Myocyte (in vitro differentiated cells): Measurements from ENCODE around the gene SFPQ. TPM values are rescaled to one million over a fixed set of nuclear protein-coding genes. Genes with fewer than 3 reads are reported as not detected.
A peak's percentile ranks its signal among the peaks of the same experiment; 100 is the strongest.

Experiments
- DNase-seq: peaks from one replicate; pipeline ENCODE4 v3.0.0-alpha.2; 2012; ENCODE audit warnings: low read depth
- total RNA-seq: library from RNA; depleted of rRNA; stranded (reverse); fragments of >200 nt; gene quantifications from 2 replicates; pipeline ENCODE4 v1.2.3, GENCODE V29; 2014

SFPQ gene
- total RNA-seq, 1 donor from 2014 or later, result 128 TPM

DNA sequence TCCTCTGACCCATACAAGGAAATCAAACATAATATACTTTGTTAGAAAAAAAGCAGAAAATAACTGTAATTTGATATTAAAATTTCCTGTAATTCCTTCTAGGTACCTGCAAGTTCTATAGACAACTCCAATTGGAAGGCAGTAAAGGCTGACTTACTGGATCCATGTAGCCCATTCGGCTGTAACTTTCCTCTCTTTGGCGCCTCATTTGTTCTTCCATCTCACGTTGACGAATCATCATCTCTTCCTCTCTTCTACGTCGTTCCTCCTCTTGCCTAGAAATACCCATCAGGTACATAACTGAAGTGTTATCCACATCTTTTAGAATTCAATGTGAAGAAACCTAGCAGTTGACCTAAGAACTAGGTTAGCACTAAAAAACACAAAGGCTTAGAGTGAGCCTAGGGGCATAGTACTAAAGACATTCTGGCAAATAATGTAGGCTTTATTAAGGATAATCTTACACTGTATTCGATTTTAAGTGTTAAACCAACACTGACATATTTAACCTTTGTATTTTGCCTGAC is 5.1 kb downstream of the SFPQ start:
- no peak for DNase-seq

DNA sequence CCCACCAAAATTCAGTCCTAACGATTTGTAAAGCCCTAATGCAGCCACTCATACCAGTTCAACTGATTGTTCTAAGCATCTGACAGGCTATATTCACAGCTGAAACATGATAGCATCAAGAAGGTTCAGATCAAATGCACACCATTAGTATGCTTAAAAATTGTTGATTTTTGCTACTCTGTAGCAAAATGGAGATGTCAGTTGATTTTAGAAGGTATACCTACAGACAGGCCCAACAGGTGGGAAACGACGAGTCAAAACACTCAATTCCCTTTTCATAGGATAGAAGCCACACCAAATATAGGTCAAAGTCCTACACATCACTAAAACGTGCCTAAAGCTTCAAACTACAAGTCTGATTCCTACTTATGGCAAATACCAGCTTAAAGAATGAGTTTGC is 6.7 kb downstream of the SFPQ start:
- no peak for DNase-seq

DNA sequence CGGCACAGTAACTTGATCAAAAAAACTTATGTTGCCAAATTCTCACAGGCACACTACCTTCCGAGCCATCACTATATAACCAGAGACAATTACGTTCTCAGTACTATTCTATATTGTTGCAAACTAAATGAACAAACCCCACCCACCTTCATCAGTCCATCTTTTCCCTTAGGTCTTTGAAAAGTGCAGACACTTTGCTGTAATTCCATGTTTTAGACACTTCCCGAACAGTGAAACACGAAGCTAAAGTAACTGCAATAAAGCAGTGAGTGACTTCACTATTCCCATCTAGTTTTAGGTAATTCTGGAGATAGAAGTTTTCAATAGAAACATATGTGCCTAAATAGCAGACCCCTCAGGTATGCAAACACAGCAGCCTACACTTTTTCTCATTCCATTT is 7.7 kb downstream of the SFPQ start:
- no peak for DNase-seq

DNA sequence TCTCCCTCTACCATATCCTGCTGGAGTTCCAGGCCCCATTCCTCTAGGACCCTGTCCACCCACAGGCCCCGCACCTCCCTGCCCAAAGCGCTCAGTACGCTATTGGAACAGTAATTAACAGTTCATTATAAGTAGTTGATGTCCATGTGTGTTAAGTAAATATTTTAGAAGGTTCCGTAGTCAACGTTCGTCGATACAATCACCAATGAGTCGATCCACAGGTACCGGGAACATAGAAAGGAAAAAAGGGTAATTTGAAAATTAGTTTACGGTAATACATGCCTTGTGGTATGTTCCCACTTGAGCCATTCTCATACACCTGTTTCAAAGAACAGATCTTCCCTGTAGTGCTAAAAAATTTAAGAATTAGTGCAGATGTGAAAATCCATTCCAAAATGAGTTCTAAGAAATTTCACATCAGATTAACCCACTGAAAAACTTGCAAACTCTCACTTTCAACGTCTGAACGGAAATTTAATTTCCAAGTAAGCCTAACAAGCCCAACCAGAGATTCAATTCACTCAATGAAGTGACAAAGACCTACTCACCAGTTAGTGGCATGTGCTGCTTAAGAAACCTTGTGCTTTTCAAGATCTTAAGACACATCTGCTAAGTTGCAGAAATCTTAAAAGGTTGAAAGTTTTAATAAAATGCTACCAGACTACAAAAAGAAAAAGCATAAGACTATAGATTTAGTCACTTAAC is 8.3 kb downstream of the SFPQ start:
- DNase-seq, result no peak

DNA sequence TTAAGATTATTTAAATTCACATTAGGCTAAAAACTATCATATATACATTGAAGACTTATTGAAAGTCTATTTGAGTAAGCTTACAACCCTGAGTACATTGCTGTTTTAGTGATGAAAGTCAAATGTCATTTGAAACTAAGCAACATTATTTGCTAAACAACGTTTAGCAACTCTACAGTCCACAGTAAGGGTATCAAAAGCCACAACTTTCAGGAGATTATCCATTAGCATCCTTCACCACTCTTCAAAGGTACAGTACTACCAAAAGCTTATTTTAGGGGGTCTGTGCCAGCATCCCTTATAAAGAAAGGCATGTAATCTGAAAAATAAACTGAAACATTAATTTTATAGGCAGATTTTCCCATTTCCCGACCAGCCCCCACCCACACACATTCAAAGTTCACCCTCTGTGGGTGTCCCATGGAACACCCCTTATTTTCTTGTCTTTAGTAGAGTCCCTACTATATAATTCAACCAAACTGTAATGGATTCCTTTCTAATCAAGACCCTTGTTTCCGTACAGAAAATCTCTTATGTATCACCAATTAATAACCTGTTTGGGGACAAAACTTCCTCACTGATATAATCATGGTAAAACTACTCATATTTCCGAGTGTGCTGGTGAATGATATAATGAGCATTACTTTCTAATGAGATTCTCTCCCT is 11.0 kb downstream of the SFPQ start:
- DNase-seq, result no peak

DNA sequence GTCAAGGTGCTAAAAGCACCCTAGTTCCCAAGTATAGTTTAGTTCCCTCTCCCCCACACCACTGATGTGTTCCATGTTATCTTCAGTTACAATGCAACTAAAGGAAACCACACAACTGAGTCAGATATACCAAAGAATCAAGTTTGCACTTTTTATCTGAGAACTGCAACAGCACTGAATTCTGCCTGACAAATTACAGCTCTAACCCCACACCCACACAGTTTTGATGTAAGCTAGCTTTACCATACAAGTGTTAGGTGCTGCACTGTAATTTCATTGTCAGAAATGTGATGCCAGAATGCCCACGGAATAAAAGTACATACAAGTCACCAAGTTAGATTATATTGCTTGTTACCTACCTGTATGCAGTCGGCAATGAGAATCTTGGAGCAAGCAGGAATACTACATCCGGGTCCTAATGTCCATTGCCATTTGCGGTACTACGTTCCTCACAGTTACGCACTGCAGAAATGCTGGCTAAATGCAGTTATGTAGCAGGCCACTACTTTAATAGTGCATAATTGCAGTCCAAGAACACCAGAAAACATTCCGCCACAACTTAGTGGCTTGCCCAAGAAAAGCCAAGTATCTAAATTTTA is 12.1 kb downstream of the SFPQ start:
- no peak for DNase-seq

GRCh38 chr1:35179908-35180307 is 13.0 kb downstream of the SFPQ start:
- no peak for DNase-seq

DNA sequence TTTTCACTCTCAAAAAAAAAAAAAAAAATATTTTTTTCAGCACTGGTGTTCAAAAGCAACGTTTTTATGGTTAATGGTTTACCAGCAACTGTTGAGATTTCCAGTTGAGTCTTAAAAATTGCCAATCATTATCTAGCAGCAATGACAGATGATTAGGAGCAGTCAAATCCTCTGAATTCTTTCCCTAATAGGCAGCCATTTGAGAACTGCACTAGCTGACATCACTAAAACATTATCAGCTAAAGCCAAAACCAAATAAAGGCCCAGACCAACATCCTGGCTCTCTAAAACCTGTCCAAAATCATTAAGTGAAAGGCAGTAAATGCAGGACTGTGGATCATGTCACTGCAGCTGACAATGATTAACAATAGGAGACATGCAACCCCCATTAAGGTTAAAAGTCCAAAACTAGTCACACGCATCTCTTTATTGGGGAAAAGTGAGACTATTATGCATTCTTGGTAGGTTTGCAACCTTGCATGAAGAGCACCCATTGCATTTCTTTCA is 14.0 kb downstream of the SFPQ start:
- no peak for DNase-seq

- no peak for DNase-seq
These were observed 14.7 kb downstream of the SFPQ start for GRCh38 chr1:35178295-35178695.

- no peak for DNase-seq
These were observed 15.6 kb downstream of the SFPQ start for GRCh38 chr1:35177237-35177786.

DNA sequence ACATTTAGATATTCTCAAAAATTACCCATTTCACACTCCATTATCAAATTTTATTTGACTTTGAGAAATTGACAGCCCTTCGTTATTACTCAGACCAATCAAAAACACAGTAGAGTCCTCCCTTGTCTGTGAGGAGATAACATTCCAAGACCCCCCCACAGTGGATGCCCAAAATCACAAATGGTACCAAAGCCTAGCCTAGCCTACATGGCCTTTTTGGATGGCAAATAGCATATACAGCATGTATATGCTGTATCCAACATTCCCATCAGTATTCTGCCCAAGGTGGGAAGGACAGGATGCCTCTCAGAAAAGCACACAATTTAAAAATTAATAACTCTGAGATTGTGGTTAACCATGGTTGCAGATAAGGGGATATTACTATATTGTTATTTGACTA is 17.3 kb downstream of the SFPQ start:
- no peak for DNase-seq

DNA sequence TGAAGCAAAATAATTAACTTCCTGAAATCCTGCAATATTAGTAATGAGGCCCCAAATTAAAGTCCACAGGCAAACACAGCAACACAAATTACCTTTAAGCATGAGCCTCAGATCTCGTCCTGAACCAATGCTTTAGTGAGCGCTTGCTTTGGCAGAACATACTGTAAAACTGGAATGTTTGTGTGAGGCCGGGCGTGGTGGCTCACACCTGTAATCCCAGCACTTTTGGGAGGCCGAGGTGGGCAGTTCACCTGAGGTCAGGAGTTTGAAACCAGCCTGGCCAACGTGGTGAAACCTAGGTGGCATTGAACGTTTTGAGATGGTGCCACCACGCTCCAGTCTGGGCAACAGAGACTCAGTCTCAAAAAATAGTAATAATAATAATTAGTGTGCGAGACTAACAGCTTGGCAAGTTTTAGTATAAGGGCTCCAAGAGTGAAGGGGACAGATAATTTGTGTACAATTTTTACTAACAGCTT is 17.8 kb downstream of the SFPQ start:
- no peak for DNase-seq

DNA sequence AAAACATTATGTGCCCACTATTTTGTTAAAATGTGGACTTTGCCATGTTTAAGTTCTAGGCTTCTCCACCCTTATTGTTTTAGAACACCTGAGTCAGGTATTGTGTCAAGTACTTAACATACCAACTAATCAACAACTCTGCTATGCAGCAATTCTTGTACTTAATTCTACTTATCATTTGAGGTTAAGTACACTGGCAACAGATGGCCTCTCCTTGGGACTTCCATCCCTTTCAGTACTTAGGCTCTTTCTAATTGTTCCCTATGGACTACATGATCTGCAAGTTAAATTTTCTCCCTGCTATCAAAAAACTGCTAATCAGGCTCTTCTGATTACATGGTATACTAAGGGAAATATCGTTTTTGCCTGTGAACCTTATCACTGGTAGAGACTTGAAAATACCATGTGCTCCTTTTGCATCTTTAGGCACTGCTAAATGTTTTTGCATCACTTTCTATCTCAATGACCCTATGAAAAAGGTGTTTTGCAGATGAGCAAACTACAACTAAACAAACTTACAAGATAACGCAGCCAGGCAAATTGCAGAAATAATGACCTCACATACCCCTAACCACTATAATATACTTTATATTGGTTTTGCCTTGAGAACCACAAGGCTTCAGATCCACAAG is 18.9 kb downstream of the SFPQ start:
- no peak for DNase-seq

- no peak for DNase-seq
These were observed 19.5 kb downstream of the SFPQ start for GRCh38 chr1:35173491-35173890.

DNA sequence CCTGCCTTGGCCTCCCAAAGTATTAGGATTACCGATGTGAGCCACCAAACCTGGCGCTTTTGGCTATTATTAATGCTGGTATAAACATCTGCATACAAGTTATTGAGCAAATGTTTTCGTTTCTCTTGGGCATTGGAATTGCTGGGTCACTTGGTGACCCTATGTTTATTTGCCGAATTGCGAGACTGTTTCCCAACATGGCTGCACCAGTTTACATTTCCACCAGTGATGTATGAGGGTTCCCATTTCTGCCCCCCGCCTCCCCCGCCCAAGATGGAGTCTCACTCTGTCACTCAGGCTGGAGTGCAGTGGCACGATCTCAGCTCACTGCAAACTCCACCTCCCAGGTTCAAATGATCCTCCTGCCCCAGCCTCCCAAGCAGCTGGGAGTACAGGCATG is 20.9 kb downstream of the SFPQ start:
- DNase-seq, result no peak

GRCh38 chr1:35171579-35171978 is 21.4 kb downstream of the SFPQ start:
- no peak for DNase-seq

DNA sequence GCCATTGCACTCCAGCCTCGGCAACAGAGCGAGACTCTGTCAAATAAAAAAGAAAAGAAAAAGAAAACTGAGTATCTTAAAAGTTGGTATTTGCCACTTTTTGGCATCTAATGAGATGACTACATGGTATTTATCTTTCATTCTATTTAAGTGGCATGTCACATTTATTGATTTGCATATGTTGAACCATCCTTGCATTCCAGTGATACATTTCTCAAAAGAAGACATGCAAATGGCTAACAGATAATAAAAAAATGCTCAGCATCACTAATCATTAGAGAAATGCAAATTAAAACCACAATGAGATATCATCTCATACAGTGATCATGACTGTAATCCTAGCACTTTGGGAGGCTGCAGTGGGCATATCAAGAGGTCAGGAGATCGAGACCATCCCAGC is 28.1 kb downstream of the SFPQ start:
- DNase-seq, result no peak

DNA sequence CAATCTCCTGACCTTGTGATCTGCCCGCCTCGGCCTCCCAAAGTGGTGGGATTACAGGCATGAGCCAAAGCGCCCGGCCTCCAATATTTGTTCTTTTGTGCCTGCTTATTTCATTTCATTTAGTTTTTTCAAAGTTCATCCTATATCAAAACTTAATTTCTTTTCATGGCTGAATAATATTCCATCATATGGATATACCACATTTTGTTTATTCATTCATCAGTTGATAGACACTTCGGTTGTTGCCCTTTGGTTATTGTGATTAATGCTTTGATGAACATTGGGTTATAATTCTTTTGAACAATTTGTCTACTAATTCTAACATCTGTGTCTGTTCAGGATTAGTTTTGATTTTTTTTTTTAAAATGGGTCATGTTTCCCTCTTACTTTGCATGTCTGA is 41.7 kb downstream of the SFPQ start:
- no peak for DNase-seq

DNA sequence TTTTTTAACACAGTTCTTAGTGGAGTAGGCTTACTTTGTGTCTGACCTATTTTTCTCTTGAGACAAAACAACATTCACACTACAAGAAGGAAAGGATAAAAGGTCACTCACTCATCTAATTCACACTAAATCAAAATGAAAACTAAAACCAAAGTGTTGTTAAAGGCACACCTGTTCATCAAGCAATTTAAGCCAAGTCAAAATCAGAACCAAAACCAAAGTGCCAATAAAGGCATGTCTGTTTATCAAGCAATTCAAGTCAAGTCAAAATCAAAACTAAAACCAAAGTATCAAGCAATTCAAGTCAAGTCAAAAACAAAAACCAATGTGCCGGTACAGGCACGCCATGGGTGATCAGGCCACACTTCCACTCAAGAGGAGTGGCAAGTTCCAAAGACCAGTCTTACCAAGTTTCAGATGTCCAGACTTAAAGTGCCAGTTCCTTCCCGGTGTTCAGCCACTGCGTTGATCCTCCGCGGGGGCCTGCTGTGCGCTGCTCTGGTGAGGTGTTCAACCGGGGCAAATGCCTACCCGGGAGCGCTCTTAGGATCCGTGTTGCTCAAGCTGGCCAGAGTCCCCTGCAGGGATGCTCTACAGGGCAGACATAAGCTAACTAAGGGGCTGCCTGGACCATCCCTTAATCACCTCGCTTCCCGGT is 46.9 kb downstream of the SFPQ start:
- DNase-seq, result peak; percentile 5

GRCh38 chr1:35143737-35144508 is 49.0 kb downstream of the SFPQ start:
- no peak for DNase-seq
